Testis (tissue), 2 donors: ENCODE results near the gene PNPLA6.

Experiments used
- POLR2A ChIP-seq: fragments of 450-650 bp; IDR thresholded peaks from one replicate; pipeline ENCODE4 v1.6.1; 2017; ENCODE audit warnings: antibody characterized with exemption, mild to moderate bottlenecking, moderate library complexity
- TF ChIP-seq, protein P1 (sequence below), 3 experiments: fragments of 450-650 bp in 2 of 3; fragments of 200-600 bp in 1 of 3; sonication (generic) in 1 of 3; IDR thresholded peaks; one replicate each; pipeline ENCODE4 v1.5.1; 2016 to 2019; ENCODE audit warnings: antibody characterized with exemption in 3 of 3, mild to moderate bottlenecking in 2 of 3, moderate library complexity in 1 of 3

- TF ChIP-seq, protein P1, sequence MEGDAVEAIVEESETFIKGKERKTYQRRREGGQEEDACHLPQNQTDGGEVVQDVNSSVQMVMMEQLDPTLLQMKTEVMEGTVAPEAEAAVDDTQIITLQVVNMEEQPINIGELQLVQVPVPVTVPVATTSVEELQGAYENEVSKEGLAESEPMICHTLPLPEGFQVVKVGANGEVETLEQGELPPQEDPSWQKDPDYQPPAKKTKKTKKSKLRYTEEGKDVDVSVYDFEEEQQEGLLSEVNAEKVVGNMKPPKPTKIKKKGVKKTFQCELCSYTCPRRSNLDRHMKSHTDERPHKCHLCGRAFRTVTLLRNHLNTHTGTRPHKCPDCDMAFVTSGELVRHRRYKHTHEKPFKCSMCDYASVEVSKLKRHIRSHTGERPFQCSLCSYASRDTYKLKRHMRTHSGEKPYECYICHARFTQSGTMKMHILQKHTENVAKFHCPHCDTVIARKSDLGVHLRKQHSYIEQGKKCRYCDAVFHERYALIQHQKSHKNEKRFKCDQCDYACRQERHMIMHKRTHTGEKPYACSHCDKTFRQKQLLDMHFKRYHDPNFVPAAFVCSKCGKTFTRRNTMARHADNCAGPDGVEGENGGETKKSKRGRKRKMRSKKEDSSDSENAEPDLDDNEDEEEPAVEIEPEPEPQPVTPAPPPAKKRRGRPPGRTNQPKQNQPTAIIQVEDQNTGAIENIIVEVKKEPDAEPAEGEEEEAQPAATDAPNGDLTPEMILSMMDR (IDR thresholded peaks at IDR 0.05) = no peak
- TF ChIP-seq POLR2A = no peak
Observed at GRCh38 chr19:7500811-7501450, 34.6 kb upstream of the PNPLA6 start.
